IPS-20b (cell line): Measurements from ENCODE around the gene SLC38A6.

Source experiments
- H3K27ac ChIP-seq: one replicate; pipeline ENCODE4 v1.5.1; 2013; ENCODE audit warnings: low read length
- H3K27me3 ChIP-seq: 2 replicates; pipeline ENCODE4 v1.6.1; 2013; ENCODE audit warnings: mild to moderate bottlenecking, low read length, inconsistent platforms; ENCODE audit not compliant: insufficient read depth
- H3K36me3 ChIP-seq: 2 replicates; pipeline ENCODE4 v1.6.1; 2013; ENCODE audit warnings: low read depth, mild to moderate bottlenecking, inconsistent platforms, low read length, moderate library complexity; ENCODE audit not compliant: insufficient read depth
- H3K4me1 ChIP-seq: 2 replicates; pipeline ENCODE4 v1.6.1; 2013; ENCODE audit warnings: mild to moderate bottlenecking, control low read depth, inconsistent platforms, low read length, moderate library complexity; ENCODE audit not compliant: insufficient read depth
- H3K4me3 ChIP-seq: 2 replicates; pipeline ENCODE4 v1.5.1; 2013; ENCODE audit warnings: mild to moderate bottlenecking, low read length, inconsistent platforms
- H3K9ac ChIP-seq: 2 replicates; pipeline ENCODE4 v1.6.1; 2013; ENCODE audit warnings: low read depth, mild to moderate bottlenecking, inconsistent platforms, low read length, moderate library complexity
- H3K9me3 ChIP-seq: 2 replicates; pipeline ENCODE4 v1.6.1; 2013; ENCODE audit warnings: mild to moderate bottlenecking, low read depth, low read length, inconsistent platforms; ENCODE audit not compliant: insufficient read depth

The SLC38A6 gene

DNA sequence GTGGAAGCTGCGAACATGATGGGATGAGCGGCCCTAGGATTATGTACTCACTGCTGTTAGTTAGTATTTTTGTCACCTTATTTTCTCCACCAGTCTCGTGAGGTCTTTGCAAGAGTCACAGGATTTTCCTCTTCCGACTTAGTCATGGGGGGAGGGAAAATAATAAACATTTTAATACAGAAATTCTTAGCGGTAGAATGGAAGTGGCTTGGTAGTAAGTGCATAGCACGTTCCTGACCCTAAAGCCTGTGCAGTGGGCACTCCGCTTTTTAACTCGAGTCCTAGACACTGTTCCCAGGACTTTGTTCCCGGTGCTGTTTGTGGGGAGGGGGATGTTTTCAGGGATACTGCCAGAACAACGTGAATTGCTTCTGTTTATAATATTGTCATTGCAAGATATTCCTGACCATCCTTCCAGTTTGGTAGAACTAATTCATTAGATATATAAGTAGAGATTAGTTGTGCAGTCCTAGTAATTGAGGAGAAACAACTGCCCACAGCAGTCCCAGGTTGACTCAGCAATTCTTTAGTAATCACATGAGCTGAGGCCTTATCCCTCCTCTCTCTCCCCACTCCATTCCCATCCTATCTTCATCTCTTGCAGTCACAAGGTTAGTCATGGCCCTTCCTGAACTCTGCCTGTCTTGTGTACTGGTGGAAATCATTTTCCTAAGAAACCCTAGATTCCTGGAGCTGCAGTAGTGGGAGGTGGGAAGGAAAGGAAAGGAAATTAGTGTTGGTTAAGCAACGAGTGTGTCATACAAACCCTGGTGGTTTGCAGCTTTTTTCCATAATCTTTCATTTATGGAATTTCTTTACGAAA lies 799 bp downstream of the SLC38A6 start:
- Histone ChIP-seq H3K36me3 (peaks cover 45% of the 10 kb centered on the region), H3K27me3 (no peaks in the 10 kb centered on the region), H3K4me3 (peak overlapping the region; percentile 99), H3K4me1 (0 out of 2 replicates have a peak, but pooled peaks cover 3% of the 10 kb centered on the region), H3K9ac (peak overlapping the region; percentile 98), H3K9me3 (no peaks in the 10 kb centered on the region), H3K27ac (peak overlapping the region; percentile 51)

DNA sequence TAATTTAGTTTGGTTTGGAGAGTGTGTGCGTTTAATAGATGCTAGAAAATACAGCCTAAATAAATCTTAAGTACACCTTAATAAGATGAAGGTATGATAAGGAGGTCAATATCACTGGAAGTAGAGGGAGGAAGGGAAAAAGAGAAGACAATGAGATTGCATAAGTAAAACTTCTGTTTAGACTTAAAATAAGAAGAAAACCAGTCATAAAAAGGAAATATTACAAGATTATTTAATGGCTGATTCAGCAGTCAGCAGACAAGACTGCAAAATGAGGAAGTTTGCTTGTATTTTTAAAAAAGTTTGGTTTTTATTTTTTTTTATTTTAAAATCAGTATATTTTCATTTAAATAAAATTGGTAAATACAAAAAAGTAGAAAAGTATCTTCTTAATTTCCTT lies 3.2 kb downstream of the SLC38A6 start:
- Histone ChIP-seq H3K4me1 (0 out of 2 replicates have a peak, but pooled peaks cover 3% of the 10 kb centered on the region), H3K27me3 (no peaks in the 10 kb centered on the region), H3K27ac (no peak overlapping the region), H3K9ac (no peak overlapping the region), H3K4me3 (no peak overlapping the region), H3K36me3 (peaks cover 27% of the 10 kb centered on the region), H3K9me3 (no peaks in the 10 kb centered on the region)

DNA sequence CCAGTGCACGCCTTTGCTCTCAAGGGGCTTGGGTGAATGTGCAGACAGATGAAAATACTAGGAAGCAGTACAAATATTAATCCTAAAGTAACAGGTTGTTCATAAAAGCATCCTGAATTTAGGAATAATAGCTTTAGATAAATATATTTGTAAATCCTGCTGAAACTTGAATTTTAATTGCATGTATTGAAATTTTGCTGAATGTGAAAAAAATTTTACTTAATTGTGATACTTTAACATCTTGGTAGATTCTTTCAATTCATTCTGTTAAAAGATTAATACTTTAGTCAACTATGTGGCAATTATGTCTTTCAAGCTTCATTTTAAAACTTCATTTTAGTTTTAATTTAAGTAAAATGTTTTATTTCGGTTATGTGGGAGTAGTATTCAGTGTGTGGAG lies 5.5 kb downstream of the SLC38A6 start:
- no peak overlapping the region for H3K4me3 ChIP-seq
- peaks cover 29% of the 10 kb centered on the region; the same call in 1 of the 2 replicates for H3K36me3 ChIP-seq
- no peaks in the 10 kb centered on the region for H3K4me1 ChIP-seq

DNA sequence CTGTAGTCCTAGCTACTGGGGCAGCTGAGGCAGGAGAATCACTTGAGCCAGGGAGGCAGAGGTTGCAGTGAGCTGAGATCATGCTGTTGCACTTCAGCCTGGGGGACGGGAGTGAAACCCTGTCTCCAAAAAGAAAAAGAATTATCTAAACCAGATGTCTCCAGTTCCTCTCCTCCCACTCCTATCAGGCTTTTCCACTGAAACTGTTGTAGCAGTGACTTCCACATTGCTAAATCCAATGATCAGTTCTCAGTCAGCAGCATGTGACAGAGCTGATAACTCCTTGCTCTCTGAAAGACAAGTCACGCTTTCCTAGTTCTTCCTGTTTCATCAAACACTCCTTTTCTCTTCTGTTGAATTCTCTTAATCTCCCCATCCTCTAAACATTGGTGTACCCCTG lies 8.6 kb downstream of the SLC38A6 start:
- Histone ChIP-seq H3K4me1 (no peaks in the 10 kb centered on the region), H3K36me3 (peaks cover 27% of the 10 kb centered on the region; the same call in 1 of the 2 replicates), H3K4me3 (no peak overlapping the region), H3K27ac (no peak overlapping the region), H3K9me3 (no peaks in the 10 kb centered on the region), H3K9ac (no peak overlapping the region), H3K27me3 (no peaks in the 10 kb centered on the region)

More for the DNA sequence above, 5.5 kb downstream of the SLC38A6 start:
- Histone ChIP-seq H3K9ac (no peak overlapping the region), H3K27me3 (no peaks in the 10 kb centered on the region), H3K27ac (no peak overlapping the region), H3K9me3 (no peaks in the 10 kb centered on the region)

DNA sequence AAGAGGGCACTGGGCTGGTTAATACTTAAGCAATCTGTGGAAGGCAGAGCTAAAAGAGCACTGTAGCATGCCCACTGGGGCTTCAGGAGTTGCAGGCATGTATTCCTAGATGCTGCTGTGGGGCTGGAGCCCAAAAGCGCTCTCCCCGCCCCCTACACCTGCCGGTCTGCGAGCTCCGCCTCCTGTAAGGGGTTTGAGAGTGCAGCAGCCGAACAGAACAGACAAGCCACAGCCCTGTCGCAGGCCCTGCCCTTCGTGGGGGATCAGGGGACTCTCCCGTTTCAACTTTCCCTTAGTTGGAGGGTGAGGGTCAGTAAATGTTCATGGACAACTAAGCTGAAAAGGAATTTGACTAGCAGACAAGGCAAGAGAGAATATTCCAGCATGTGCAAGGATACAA lies 17.6 kb downstream of the SLC38A6 start:
- Histone ChIP-seq H3K4me1 (no peaks in the 10 kb centered on the region), H3K4me3 (no peak overlapping the region), H3K27me3 (no peaks in the 10 kb centered on the region), H3K36me3 (no peaks in the 10 kb centered on the region), H3K9me3 (no peaks in the 10 kb centered on the region), H3K27ac (no peak overlapping the region), H3K9ac (no peak overlapping the region)

DNA sequence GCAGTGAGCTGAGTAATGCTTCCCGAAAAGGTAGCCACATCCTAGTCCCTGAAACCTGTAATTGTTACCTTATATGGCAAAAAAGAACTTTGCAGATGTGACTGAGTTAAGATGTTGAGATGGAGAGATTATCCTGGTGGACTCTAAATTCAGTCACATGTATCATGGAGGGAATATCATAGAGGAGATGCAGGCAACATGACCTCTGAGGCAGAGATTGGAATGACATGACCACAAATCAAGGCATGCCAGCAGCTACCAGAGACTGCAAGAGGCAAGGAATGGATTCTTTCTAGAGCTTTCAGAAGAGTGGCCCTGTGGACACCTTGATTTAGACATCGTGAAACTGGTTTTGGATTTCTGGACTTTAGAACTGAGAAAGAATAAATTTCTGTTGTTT lies 18.5 kb downstream of the SLC38A6 start:
- H3K36me3 ChIP-seq: no peaks in the 10 kb centered on the region
- H3K9me3 ChIP-seq: no peaks in the 10 kb centered on the region
- no peaks in the 10 kb centered on the region for H3K27me3 ChIP-seq
- no peaks in the 10 kb centered on the region for H3K4me1 ChIP-seq
- H3K27ac ChIP-seq: no peak overlapping the region
- H3K9ac ChIP-seq: no peak overlapping the region
- no peak overlapping the region for H3K4me3 ChIP-seq

DNA sequence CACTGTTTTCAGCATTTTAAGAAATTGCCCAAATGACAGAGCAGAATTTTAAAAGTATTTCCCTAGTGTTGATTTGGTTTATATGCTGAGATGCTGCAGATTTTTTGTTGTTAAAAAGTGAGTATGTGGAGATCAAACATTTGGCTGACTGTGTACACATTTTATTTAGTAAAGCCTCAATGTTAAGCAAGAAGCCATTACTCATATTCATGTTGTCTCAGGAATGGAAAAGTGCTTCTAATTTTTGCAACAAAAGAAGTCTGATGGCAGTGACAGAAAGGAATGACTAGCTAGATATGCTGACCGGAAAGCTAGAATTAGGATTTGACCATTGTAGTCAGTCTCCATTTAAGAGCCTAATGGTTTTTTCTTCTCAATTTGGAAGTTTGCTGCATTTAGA lies 22.5 kb downstream of the SLC38A6 start:
- H3K36me3 ChIP-seq: no peaks in the 10 kb centered on the region

DNA sequence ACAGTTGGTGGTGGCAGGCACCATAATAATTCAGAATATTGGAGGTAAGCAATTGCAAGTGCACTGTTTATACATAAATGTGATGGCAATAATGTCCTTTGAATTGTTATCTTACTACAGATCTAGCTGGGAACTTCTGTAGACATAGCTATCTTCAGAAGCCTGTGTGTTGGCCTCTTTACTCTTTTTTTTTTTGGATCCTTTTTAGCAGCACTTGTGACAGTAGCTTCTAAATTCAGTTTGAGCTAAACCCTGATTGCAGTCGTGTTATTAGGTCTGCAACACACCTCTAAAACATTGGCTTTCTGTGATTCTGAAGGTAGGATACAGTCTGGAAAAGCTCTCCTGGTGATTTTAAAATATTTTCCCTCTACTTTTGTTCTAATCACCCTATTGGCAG lies 38.5 kb downstream of the SLC38A6 start:
- Histone ChIP-seq H3K36me3 (no peaks in the 10 kb centered on the region), H3K9ac (no peak overlapping the region), H3K4me3 (no peak overlapping the region), H3K9me3 (peaks cover 15% of the 10 kb centered on the region), H3K27me3 (no peaks in the 10 kb centered on the region), H3K27ac (no peak overlapping the region), H3K4me1 (no peaks in the 10 kb centered on the region)

More for the DNA sequence above, 22.5 kb downstream of the SLC38A6 start:
- no peaks in the 10 kb centered on the region for H3K4me1 ChIP-seq
- H3K27me3 ChIP-seq: no peaks in the 10 kb centered on the region
- no peak overlapping the region for H3K4me3 ChIP-seq
- no peaks in the 10 kb centered on the region for H3K9me3 ChIP-seq
- no peak overlapping the region for H3K27ac ChIP-seq
- no peak overlapping the region for H3K9ac ChIP-seq

DNA sequence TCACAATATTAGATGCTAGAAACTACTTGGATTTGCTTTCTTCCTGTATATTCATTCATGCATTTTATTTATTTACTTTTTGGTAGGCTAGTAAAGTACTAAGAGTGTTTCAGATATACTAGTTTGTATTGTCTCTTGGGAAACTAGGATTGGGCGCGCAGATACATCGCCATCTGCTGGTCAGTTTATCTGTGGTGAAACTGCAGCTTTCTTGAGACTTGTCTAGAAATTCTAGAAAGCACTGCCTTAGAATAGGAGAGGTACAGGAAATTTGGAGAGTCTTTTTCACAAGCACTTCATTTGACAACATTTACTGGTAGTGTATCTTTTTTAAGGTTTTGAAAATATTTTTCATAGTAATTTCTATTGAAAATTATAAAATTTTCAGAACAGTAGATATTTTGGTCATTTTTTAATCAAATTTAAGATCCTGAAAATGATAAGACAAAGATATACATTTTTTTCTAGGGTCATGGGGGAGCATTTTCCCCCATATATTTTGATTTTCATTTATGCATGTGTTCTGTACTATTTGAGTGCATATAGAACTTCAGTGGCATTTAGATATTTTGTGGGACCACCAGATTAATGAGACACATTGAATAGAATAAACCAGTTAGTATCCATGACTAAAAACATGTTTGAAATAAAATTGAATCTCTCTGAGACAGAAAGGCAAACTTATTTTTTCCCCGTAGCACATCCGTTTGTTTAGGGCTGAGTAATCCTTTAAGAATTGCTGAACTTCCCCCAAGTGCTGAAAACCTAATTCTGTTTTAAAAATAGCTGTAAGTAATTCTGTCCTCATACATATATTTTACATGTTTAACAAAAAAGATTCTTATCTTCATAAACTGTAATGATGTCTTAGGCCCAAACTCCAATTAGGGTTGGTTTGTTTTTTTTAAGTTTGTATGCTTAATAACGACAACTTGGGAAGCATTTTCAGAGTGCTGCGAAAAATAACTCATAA lies 44.5 kb downstream of the SLC38A6 start:
- Histone ChIP-seq H3K9ac (no peak overlapping the region), H3K27me3 (no peaks in the 10 kb centered on the region), H3K27ac (no peak overlapping the region), H3K36me3 (no peaks in the 10 kb centered on the region), H3K9me3 (no peaks in the 10 kb centered on the region), H3K4me3 (no peak overlapping the region), H3K4me1 (no peaks in the 10 kb centered on the region)

DNA sequence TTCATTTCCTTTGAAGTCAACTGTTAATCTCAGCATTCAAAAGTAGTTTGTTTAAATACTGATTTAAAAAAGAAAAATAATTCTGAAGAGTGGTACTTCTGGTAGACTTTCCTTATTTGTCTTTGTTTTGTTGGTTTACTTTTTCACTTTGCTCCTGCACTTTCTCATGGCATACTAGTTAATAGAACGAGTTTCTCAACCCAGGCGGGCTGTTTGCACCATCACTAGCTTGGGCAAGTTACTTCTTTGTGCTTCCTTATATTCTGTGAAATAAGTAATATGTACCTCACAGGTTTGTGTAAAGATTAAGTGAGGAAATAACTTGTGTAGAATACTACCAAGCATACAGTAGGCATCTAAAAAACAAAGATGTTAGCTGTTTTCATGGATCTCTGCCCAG lies 45.5 kb downstream of the SLC38A6 start:
- H3K27ac ChIP-seq: no peak overlapping the region
- H3K36me3 ChIP-seq: no peaks in the 10 kb centered on the region
- no peaks in the 10 kb centered on the region for H3K9me3 ChIP-seq
- no peak overlapping the region for H3K9ac ChIP-seq
- no peak overlapping the region for H3K4me3 ChIP-seq
- no peaks in the 10 kb centered on the region for H3K27me3 ChIP-seq
- H3K4me1 ChIP-seq: no peaks in the 10 kb centered on the region

DNA sequence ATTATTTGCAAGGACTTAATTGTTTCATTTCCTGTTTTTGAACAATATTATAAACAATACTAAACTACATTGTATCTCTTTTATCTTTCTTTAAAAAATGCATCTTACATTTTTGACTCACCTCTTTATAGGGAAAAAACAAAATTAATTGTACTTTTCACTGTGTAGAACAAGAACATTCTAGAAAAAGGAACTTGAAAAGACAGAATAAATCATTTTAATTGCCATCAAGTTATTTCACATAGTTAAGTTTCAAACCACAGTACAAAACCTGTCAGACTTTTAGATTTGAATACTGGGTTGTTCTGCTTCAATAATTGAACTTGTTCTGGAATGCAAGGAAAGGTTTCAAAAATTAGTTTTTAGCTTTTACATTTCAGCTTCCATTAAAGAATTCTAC lies 50.0 kb downstream of the SLC38A6 start:
- H3K4me1 ChIP-seq: no peaks in the 10 kb centered on the region
- no peak overlapping the region for H3K27ac ChIP-seq
- no peak overlapping the region for H3K9ac ChIP-seq
- H3K27me3 ChIP-seq: no peaks in the 10 kb centered on the region
- H3K4me3 ChIP-seq: no peak overlapping the region
- no peaks in the 10 kb centered on the region for H3K36me3 ChIP-seq
- H3K9me3 ChIP-seq: no peaks in the 10 kb centered on the region
